KMS-11 (cell line): ENCODE measurements around the gene RAB9A.

Experiments
- H2AFZ ChIP-seq: fragments of 200-600 bp; sonication (generic); 2 replicates; pipeline ENCODE4 v1.6.1; 2016; ENCODE audit warnings: antibody characterized with exemption, mixed run types, low read depth
- H3K27ac ChIP-seq: fragments of 200-600 bp; sonication (generic); 2 replicates; pipeline ENCODE4 v1.6.1; 2016; ENCODE audit warnings: mild to moderate bottlenecking, mixed run types
- H3K27me3 ChIP-seq: fragments of 200-600 bp; sonication (generic); 2 replicates; pipeline ENCODE4 v1.6.1; 2017; ENCODE audit warnings: mild to moderate bottlenecking, low read depth, mixed run types, moderate library complexity; ENCODE audit not compliant: insufficient read depth
- H3K36me3 ChIP-seq: fragments of 200-600 bp; sonication (generic); 2 replicates; pipeline ENCODE4 v1.6.1; 2017; ENCODE audit warnings: mild to moderate bottlenecking, mixed run types; ENCODE audit not compliant: insufficient read depth
- H3K4me1 ChIP-seq: fragments of 200-600 bp; sonication (generic); 2 replicates; pipeline ENCODE4 v1.6.1; 2016; ENCODE audit warnings: mild to moderate bottlenecking, low read depth, mixed run types; ENCODE audit not compliant: poor library complexity, severe bottlenecking
- H3K4me2 ChIP-seq: fragments of 200-600 bp; sonication (generic); 2 replicates; pipeline ENCODE4 v1.7.0; 2016; ENCODE audit warnings: mild to moderate bottlenecking, mixed run types
- H3K4me3 ChIP-seq: fragments of 200-600 bp; sonication (generic); IDR thresholded peaks from 2 replicates; pipeline ENCODE4 v1.6.1; 2017; ENCODE audit warnings: low read depth, low read length, mixed read lengths; ENCODE audit not compliant: insufficient read depth
- H3K79me2 ChIP-seq: fragments of 200-600 bp; sonication (generic); 2 replicates; pipeline ENCODE4 v1.6.1; 2016; ENCODE audit warnings: low read depth, mixed run types; ENCODE audit not compliant: insufficient read depth
- H3K9ac ChIP-seq: fragments of 200-600 bp; sonication (generic); 2 replicates; pipeline ENCODE4 v1.6.1; 2016; ENCODE audit warnings: mild to moderate bottlenecking, mixed run types
- H4K20me1 ChIP-seq: fragments of 200-600 bp; sonication (generic); 2 replicates; pipeline ENCODE4 v1.6.1; 2016; ENCODE audit warnings: mild to moderate bottlenecking, mixed run types; ENCODE audit not compliant: insufficient read depth
- TF ChIP-seq, protein P1 (sequence below): fragments of 200-600 bp; sonication (generic); conservative IDR thresholded peaks from 2 replicates; pipeline ENCODE4 v1.6.1; 2017; ENCODE audit warnings: low read depth, mild to moderate bottlenecking, antibody characterized with exemption, low read length, moderate library complexity, mixed read lengths

Gene RAB9A

DNA sequence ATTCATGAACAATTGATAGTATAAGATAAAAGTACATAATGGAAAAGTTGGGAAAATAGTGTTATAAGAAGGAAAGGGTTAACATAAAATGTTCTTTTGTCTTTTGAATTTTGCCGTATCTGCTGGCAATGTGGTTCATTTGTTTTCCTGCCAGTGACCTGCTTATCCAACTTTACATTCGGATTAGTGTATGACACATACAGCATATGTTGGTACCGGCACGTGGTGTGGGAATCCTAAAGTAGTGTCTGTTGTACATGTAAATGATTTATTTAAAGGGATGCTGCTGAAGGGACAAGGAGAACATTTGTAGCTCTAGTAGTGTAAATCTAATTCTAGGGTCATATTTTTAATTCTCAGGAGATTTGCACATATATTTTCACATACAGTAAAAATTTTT is 11.5 kb downstream of the RAB9A start:
- Histone ChIP-seq H3K79me2 (peaks cover 61% of the 10 kb centered on the region), H3K27ac (no peak overlapping the region), H3K4me2 (no peak overlapping the region), H3K36me3 (no peaks in the 10 kb centered on the region), H4K20me1 (no peaks in the 10 kb centered on the region), H3K4me1 (no peaks in the 10 kb centered on the region), H3K9ac (no peak overlapping the region), H2AFZ (no peak overlapping the region), H3K4me3 (no peak overlapping the region), H3K27me3 (no peaks in the 10 kb centered on the region)
- TF ChIP-seq, protein P1, sequence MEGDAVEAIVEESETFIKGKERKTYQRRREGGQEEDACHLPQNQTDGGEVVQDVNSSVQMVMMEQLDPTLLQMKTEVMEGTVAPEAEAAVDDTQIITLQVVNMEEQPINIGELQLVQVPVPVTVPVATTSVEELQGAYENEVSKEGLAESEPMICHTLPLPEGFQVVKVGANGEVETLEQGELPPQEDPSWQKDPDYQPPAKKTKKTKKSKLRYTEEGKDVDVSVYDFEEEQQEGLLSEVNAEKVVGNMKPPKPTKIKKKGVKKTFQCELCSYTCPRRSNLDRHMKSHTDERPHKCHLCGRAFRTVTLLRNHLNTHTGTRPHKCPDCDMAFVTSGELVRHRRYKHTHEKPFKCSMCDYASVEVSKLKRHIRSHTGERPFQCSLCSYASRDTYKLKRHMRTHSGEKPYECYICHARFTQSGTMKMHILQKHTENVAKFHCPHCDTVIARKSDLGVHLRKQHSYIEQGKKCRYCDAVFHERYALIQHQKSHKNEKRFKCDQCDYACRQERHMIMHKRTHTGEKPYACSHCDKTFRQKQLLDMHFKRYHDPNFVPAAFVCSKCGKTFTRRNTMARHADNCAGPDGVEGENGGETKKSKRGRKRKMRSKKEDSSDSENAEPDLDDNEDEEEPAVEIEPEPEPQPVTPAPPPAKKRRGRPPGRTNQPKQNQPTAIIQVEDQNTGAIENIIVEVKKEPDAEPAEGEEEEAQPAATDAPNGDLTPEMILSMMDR: no peak

DNA sequence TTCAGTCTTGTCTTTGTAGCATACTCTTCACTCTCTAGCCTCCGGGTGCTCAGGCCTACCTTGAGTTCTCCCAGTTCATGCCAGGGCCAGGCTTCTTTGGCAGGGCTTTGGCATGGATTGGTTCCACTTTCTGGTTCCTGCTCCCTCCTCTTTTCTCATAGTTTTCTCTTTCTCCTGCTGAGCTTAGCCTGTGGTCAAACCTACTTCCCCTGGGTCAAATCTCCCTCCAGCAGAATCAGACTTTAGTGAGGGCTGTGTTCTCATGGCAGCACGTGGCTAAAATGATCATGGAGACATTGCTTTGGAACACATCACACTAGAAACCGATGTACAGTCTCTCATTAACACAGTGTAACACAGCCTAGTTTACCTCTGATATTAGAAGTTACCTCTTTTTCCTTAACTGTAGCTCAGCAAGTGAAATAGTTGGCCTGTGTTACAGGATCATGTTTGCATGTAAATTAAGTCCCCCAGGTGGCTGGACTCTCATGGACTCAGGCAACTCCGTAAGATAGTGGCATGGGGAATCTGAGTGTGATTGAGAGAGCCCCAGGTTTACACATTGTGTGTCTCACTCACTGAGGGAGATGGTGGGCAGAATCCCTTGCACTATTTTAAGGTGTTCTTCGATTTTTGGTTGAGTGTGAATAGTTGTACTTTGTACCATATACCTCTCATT is 13.3 kb downstream of the RAB9A start:
- H3K9ac ChIP-seq: no peak overlapping the region
- H3K79me2 ChIP-seq: peaks cover 61% of the 10 kb centered on the region
- H2AFZ ChIP-seq: no peak overlapping the region
- no peak overlapping the region for H3K4me2 ChIP-seq
- H4K20me1 ChIP-seq: no peaks in the 10 kb centered on the region
- no peaks in the 10 kb centered on the region for H3K27me3 ChIP-seq
- no peak overlapping the region for H3K4me3 ChIP-seq
- H3K36me3 ChIP-seq: no peaks in the 10 kb centered on the region
- no peak overlapping the region for H3K27ac ChIP-seq
- H3K4me1 ChIP-seq: no peaks in the 10 kb centered on the region
- TF ChIP-seq, protein P1: no peak

DNA sequence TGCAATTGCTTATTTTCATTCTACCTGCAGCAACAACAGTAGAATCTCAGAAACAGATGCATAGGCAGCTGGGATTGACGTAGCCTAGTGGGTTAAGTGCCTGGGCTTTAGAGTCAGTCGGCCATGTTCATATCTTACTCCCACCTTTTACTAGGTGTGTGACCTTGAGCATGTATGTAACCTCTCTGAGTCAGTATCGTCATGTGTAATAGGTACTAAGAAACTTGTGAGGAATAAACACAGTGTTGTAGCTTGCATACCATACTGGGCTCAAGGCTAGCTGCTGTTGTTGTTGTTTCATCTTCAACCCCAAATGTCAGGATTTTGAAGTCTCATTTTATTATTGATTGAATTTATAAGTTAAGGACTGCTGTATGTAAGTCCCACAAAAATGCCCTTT is 14.2 kb downstream of the RAB9A start:
- no peaks in the 10 kb centered on the region for H3K36me3 ChIP-seq
- H3K4me3 ChIP-seq: no peak overlapping the region
- no peaks in the 10 kb centered on the region for H3K4me1 ChIP-seq
- no peaks in the 10 kb centered on the region for H3K27me3 ChIP-seq
- no peak overlapping the region for H2AFZ ChIP-seq
- H3K27ac ChIP-seq: no peak overlapping the region
- H3K4me2 ChIP-seq: no peak overlapping the region
- no peaks in the 10 kb centered on the region for H4K20me1 ChIP-seq
- H3K9ac ChIP-seq: no peak overlapping the region
- H3K79me2 ChIP-seq: peaks cover 57% of the 10 kb centered on the region
- TF ChIP-seq, protein P1: no peak

DNA sequence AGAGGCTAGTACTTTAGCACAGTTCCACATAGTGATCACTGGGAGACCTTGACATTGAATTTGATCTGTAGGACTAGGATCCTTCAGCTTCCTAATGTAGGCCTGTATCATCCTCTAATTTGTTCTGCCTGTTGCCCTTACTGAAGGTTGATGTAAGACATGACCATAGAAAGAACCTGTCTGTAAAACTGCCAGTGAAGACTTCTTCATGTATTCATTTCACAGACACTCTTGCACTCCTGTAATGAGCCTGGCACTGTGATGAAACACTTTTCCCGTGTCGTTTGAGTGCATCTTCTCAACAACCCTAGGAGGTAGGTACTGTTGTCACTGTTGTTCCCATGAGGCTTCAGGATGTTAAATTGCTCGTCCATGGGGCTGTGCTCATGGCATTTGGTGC is 14.7 kb downstream of the RAB9A start:
- H3K79me2 ChIP-seq: peaks cover 52% of the 10 kb centered on the region
- no peaks in the 10 kb centered on the region for H3K4me1 ChIP-seq
- no peak overlapping the region for H3K27ac ChIP-seq
- no peak overlapping the region for H2AFZ ChIP-seq
- H3K27me3 ChIP-seq: no peaks in the 10 kb centered on the region
- no peaks in the 10 kb centered on the region for H3K36me3 ChIP-seq
- H3K4me2 ChIP-seq: no peak overlapping the region
- TF ChIP-seq, protein P1: no peak
- no peak overlapping the region for H3K9ac ChIP-seq
- H3K4me3 ChIP-seq: no peak overlapping the region
- no peaks in the 10 kb centered on the region for H4K20me1 ChIP-seq
